Right renal pelvis (tissue), 4 donors: Measurements from ENCODE around the gene FAM53B. TPM values are rescaled to one million over a fixed set of nuclear protein-coding genes. Genes with fewer than 3 reads are reported as not detected.

ENCODE experiments used
- DNase-seq, 4 donors: peaks; one replicate each; pipeline ENCODE4 v3.0.0-alpha.2; 2013; ENCODE audit warnings: low read depth in 4 of 4, low spot score in 3 of 4, missing footprints in 1 of 4
- polyA plus RNA-seq, 4 donors: library from polyadenylated mRNA; unstranded; fragments of 120-200 nt; gene quantifications; one replicate each; pipeline ENCODE4 v1.2.1, GENCODE V29; 2013; ENCODE audit not compliant: insufficient read length in 4 of 4

The FAM53B gene
- polyA plus RNA-seq, 4 donors = 21.4 to 28.3 (median 28.1) TPM

DNA sequence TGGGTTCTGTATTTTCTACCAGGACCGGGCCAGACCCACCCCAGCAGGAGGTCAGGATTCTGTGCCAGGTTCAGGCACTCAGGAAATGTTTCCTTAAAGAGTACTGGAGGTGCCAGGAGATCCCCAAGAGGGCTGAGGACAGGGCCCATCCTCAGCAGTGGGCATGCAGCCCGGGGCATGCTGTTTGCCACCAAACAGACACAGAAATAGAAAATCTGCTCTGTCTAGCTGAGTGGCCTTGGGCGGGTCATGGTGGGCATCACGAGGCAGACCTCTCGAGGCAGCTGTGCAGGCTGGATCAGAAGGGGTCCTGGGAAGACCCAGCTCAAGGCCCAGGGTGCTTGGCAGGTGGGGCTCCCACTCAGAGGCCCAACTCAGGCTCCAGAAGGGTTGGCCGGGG, 105.0 kb downstream of the FAM53B start:
- no peak for DNase-seq

DNA sequence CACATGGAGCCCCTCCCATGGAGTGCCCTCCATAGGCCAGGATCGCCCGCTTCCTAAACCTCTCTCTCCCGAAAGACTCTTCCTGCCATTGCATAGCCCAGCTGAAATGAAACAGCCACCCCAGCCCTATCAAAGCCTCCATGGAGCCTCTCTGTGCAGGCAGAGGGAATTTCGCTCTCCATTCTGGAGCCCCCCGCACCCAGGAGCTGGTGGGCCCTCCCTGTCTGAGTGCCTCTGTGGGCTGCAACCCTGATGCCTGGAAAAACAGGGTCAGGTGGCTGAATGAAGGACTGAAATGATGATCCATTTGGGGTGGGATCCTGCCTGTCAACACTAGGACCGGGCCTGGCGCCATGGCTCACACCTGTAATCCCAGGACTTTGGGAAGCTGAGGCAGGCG, 106.4 kb downstream of the FAM53B start:
- DNase-seq = no peak

DNA sequence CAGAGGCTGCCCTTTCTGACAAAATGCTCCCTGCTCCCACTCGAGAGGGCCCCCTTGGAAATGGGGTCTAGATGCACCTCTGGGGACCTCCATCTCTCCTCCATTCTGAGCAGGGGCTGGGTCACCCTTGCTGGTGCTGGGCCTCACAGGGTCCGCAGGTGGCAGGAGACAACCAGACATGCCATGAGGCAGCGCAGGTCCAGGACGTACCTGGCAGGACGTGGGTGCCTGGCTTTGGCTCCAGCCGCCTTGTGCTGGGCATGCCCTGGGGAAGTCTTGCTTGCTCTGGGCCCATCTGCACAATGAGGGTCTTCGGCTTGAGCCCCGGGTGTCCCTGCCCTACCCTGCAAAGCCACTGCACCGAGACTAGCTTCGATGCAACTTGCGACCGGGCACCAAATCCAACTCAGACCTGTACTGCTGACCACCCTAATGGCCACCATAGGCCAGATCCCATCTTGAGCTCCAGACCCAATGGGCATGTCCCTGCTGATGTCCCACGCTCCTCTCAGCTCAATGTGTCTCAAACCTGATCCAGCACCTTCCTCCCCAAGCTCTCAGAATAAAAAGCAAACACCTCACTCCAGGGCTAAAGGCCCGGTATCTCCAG, 107.0 kb downstream of the FAM53B start:
- no peak for DNase-seq

DNA sequence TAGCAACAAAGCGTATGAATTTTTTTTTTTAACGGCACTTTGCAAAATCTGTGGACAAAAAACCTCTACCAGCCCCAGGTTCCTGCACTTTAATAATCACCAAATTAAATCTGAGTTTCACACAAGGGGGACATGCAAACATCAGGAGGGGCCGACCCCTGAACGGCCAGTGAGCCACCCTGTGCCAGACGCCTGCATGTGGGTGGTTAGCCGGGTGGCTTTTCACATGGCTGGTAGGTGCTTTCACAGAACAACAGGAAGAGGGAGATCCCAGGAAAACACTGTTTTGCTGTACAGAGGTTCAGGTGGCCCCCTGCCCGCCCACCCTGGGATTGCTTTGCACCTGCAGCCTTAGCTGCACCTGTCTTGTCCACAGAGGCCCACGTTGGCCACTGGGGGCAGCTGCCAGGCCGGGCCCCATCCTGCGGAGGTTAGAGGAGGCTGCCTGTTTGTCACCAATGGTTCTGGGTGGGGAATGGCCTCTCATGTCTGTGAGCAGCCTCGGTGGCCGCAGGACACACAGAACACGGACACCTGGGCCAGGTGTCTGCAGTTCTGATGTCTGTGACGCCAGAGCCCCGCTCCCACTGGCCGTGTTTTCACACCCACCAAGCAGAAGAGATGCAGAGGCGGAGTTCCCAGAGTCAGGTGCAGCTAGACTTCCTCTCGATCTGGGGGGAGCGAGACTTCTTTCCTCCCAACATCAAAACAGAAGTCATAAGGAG, 107.7 kb downstream of the FAM53B start:
- DNase-seq = no peak

DNA sequence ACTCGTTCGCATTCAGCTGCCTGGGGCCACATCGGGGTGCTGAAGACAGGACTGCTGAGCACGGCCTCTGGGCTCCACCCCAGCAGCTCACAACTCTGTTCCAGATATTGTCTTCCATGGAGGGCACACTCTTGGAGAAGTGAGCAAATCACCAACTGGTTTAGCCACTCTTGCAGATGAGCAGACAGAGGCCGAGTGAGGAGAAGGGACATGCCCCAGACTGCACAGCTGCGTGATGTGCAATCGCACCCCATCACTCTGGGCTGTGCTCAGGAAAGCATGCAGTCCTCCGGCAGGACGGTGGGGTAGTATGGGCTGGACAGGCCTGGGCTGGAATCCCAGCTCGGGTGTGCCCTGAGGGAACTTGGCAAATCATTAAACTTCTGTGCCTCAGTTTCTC, 111.6 kb downstream of the FAM53B start:
- no peak for DNase-seq

DNA sequence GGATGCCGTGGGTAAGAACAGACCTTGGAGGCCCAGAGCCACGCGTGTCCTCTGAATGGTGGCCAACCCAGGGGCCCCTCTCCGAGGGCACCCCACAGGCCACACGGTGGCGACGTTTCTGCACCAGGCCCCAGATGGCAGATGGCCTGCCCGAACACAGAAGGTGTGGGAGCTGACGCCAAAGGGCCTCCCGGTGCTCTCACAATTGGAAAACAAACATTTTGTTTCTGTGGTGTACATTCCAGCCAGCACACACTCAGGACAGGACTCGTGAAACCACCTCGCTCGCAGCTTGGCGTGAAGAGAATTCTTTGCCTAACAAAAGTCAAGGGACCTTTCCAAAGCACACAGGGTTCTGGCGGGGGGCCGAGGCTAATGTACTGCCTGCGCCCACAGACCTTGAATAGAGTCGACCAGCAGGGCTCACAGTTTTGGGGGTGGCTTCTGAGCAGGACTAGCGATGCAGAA, 112.1 kb downstream of the FAM53B start:
- no peak for DNase-seq

DNA sequence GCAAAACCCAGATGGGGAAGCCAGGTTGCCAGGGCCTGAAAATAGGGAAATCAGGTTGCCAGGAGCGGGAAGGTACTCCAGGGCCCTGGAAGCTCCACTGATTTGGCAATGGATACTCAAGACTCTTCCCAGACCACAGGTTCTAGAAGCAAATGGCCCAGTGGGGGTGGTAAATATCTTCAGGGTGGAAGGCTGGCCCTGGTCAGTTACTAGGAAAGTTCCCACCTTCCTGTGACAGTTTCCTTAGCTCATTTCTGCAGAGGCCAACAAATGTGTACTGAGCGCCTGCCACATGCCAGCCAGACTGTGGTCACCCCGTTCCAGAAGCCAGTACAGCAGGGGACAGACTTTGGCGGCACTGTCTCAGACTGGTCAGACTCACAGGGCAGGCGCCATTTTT, 113.6 kb downstream of the FAM53B start:
- no peak for DNase-seq

DNA sequence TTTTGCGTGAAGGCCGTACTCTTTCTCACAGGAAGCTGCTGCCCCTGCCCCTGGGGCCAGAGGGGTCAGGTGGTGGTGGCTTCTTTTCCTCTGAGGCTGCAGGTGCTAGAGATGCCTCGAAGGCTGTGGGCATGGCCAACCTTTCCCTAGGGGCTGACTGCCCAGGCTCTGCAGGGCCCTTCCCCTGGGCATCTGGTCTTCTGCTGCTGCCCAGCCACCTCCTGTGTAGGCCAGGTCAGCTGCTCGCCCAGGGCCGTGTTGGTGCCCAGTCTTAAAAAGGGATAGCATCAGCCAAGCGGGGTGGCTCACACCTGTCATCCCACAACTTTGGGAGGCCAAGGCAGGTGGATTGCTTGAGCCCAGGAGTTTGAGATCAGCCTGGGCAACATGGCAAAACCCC, 114.3 kb downstream of the FAM53B start:
- DNase-seq = no peak

DNA sequence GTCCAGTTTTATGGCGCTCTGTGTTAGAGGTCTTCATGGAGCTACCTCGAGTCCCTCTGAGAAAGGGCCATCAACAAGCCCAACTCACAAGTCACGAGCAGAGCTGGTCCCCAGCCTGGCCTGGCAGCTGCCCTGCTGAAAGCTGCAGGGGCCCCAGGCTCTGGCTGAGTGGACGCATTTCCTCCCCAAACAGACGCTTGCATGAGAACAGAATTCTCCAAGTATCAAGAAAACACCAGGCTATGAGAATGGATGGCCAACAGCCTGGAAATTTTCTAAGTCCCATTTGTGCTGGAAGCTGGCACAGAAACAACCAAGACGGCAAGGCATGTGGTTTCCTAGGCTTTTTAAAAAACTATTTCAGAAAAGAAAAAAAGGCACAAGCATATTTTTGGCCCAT, 114.8 kb downstream of the FAM53B start:
- no peak for DNase-seq

DNA sequence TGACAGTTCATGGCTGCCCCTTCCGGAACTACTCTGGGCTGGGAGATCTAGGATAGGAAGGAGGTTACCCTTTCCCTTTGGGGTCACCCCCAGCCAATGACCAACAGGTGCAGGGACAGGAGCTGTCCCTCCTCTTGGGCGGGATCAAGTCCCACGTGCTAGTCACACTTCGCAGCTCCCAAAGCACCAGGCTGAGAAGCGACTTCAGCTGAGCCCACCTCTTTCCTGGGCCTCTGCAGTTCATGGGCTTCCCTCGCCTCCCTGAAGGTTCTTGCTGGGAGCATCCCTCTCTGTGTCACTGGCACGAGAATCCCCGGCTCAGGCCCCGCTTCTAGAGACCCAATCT, 115.5 kb downstream of the FAM53B start:
- no peak for DNase-seq

DNA sequence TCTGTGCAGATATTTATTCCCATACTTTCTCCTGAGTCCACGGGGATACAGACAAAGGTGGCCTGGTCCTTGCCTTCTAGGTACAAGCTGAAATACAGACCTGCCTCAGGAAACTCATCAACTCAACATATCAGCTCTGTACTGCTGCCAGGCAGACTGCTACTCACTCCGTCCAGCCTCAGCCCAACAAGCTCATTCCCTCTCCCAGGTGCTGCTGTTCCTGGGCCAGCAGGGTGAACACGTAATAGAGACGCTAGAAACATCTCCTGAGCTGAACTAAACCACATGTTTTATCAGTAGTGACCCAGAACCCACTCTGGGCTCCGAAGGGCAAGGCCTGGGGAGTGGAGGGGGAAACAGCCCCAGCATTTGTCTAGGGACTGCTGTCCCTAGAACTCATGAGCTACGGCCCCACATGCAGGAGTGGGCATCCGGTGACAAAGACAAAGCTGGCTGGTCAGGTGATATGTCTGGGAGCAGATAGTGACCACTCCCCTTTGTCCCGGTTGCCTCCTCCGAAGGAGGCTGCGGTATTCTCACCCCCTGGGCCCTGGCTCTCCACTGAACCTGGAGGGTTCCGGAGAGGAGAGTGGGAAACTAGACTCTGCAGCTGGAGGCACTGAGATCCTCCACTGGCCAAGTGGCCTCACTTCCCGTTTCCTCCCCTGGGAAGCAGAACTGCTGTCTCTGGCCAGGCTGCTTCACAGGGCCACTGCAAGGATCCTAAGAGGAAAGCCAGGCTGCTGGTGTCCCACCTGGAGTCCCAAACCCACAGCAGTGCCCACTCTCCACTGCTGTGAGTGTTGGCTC, 116.1 kb downstream of the FAM53B start:
- no peak for DNase-seq

DNA sequence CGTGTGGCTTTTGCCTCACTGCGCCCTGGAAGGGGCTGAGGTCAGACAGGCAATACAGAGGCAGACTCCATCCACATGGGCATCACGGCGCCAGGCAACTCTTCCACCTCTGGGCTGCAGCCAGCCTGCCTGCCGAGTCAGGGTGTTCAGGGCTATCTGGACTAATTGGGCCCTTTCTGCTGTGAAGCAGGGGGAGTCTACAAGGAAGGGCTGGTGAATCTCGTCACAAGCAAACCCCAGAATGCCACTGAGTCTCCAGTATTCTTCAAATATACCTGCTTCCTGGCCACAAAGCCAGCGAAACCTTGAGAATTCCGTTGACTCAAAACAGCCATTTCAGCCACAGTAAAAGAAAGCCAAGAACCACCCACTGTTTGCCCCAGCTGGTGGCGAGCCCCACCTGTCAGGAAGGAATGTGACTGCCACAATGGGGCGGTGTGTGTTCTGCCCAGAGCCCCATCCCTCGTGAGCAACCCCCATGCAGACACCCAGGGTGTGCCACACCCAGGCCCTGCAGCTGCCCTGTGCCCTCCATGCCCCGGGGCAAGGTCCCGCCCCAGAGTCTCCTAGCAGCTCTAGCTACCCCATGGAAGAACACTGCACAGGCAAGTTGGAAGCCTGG, 117.3 kb downstream of the FAM53B start:
- DNase-seq = no peak

DNA sequence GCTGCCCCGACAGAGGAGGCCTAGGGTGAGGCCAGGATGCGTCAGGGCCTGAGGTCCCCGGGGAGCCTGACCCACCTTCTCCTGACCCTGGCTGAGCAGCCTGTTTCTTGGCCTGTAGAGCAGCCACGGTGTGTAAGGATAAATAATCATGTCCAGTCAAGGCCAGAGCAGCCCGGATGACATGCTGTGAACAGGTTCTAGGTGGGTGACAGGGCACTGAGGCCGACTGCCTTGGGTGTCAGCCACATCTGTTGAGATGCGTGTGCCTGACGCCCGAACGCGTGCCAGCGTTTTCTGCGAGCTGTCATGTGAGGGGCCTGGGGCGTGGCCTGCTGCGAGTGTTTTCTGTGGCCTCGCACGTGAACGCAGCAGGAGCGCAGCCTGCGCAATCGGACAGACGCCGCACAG, 118.3 kb downstream of the FAM53B start:
- DNase-seq = no peak

DNA sequence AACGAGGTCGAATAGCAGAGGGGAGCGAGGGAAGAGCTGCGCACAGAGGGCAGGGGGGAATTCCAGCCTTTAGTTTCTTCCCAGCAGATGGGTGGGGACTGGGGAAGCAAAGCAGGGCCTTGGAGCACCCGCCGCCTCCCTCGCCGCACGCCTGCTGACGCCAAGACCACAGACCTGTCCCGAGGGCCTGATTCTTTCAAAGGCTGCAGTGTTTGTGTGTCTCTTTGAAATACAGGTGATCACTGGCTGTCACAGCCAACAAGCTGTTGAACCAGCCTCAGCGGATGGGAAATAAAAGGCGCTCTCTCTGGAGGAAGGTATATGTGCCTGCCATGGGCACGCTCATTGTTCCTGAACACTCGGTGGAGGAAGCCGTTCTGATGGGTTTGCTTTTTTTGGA, 119.3 kb downstream of the FAM53B start:
- DNase-seq = no peak

DNA sequence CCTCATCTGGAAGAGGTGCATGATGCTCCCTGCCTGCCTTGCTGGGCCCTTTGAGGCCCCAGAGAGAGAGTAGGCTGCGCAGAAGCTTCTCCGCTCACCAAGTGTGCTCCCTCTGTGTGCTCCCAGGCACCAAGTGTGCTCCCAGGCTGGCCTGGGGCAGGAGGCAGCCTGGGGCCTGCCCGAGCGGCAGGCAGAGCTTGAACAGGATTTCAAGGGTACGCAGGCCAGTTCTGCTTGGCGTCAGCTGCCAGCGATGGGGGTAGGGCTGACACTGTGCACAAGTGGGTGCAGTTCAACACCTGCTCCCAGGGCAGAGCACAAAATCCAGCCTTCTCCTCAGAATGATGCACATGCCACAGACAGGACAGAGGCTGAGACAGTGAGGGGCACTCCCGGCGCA, 119.7 kb downstream of the FAM53B start:
- no peak for DNase-seq

DNA sequence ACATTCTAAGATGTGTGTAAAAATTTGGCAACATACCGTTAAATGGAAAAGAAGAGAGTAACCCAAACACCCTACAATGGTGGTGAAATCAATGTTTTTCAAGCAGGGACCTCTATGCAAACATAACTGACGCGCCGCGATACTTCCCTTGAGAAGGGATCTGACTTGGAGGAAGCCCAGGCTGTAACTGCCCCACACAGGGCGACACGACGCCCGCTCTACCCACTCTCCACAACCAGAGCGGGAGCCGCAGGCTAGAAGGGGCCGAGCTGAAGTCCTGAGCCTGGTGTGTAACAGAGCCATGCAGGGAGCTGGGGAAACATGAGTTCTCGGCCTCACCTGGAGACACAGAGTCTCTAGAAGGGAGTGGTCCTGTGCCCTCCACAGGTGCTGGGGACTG, 120.2 kb downstream of the FAM53B start:
- DNase-seq = no peak

DNA sequence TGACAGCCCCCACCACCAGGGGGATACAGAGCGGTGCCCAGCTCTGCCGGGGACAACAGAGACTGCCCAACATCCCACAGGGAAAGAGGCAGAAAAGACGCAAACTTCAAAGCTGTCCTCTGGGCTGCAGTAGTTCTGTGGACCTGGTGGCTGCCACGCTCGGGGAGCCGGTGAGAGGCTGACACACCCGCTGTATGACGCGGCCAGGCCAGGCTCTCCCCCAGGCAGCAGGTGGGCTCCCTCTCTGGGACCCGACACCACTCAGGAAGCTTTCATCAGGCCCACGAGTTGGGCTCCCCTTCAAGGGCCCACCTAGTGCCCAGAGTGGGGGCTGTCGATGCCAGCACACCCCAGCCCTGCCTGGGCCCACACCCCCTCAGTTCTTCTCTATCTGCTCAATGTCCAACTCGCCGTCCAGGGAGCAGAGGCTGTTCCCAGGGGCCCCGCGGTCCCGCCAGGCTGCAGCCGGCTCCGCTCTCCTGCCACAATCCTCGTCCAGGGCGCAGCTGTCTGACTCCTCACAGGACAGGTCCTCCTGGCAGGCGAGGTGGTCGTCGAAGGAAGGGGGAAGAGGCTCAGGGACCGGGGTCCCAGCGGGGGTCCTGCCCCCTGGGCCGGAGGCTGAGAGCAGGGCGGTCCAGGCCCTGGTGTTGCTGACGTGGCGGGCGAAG, 121.2 kb downstream of the FAM53B start:
- no peak for DNase-seq

DNA sequence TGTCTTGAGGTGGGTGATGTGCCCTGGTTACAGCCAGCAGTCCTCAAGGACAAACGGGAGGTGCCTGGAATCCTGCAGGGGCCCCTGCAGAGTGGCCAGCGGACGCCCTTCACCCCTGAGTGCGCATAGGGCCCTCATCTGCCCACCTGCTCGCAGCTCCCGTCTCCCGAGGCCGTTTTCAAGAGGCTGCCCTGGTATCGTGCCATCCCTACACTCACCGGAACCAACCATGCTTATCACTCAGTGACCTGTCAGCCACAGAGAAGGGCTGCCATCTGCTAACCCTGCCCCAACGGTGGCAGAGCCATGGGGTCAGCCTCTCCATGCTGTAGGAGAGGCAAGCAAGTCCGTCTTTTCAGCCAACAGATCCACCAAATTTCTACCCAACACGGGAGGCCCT, 122.0 kb downstream of the FAM53B start:
- DNase-seq = no peak

DNA sequence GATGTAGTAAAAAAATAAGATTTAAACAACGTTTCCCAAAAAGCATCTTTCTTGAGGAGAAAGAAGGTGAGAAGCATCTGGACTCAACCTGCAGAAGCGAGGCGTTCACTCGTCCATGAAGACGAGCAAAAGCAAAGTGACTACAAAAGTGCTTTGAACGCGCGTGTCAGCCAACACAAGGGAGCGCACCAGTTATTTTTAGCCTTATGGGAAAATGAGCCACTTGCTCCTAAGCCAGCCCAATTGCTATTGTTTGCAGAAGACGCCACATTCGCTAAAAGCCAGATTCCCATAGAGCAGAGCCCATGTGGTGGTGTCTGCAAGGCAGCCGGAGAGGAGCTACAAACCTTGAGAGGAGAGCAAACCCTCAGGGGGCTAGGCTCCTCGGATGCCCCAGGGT, 122.5 kb downstream of the FAM53B start:
- DNase-seq = no peak

DNA sequence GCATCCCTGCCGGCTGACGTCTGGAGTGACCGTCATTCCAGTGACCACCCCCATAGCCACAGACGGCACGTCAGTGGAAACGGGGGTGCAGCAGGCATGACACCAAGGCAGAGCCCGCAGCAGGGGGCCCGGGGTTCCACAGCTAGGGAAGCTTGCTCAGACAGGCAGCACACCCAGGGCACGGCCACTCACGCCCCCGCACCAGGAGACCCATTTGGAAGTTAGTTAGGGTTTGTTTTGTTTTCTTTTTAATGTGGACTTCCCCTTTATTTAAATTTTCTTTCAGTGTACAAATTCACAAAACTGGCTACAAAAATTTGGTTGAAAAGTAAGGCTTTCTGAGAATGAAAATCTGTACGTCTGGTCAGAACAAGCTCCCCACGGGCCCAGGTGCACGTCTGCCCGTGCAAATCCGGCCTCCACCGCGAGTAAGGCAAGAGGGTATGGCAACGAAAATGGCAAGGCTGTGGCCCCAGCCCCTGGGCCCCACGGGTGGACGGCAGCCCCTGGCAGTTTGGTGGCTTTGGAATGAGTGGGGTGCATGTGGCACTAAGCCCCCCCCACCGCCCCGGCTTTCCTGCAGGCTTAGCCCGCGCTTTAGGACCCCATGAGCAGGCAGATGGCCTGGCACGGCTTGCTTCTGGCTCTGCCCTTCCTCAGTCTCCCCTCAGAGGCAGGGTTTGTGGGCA, 124.2 kb downstream of the FAM53B start:
- no peak for DNase-seq
